Kasumi-1 (cell line): ENCODE data around the gene LRRN2.

Source experiments
- DNase-seq, 2 experiments: peaks; one replicate each; lab custom pipeline; 2025; lab: John Stamatoyannopoulos, UW

The LRRN2 gene

DNA sequence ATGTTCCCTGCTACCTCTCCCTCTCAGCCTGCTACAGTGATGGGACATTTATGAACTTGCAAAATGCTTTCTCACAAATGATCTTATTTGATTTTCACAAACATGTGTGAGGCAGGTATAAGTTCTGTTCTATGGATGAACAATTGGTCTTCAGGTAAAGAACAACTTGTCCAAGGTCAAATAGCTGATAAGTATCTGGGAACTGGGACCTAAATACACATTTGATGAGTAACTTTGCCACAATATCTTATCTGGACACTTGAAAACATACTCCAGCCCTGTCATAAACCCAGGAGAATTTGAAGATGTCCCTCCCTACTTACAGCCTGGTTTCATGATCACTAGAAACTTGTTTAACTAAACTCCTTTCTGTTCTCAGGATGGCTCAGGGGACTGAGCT is 23.0 kb downstream of the LRRN2 start:
- DNase-seq: no peak

- no peak for DNase-seq
Measured at GRCh38 chr1:204660509-204660908, 25.0 kb downstream of the LRRN2 start.

GRCh38 chr1:204659056-204659455 is 26.5 kb downstream of the LRRN2 start:
- DNase-seq: no peak

DNA sequence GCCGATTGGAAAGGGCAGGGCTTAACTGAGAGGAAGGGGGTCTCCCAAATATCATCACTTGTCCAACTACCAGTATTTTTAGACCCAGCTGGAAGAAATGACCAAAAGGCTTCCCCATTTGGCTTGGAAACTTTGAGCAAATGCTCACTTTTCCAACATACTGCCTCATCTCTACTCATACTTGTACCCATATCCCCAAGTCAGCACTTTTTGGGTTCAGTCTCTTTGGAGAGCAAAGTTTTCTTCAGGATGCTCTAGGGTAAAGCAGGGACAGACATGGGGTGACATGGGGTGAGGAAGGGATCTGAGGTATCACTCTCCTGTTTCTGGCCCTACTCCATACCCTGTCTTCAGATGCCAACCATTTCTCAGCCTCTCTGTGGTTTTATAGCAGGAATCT is 27.2 kb downstream of the LRRN2 start:
- no peak for DNase-seq

GRCh38 chr1:204653590-204654340 is 31.8 kb downstream of the LRRN2 start:
- DNase-seq: no peak

DNA sequence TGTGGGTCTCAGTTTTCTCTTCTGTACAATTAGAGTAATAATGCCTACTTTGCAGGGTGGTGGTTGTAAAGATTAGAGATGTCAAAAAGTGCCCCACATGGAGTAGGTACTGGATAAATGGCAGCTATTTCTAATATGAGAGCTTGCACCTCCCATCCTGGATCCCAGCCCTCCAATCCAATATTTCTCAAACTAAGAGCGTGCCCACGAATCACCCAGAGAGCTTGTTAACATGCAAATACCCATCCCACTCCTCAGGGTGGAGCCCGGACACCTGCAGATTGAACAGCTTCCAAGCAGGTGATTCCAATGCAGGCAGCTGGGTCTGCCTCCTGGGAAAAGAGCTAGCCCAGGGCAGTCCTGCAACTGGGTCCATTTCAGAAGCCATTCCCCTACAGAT is 33.0 kb downstream of the LRRN2 start:
- DNase-seq: no peak

- no peak for DNase-seq
Measured at GRCh38 chr1:204651843-204652421, 33.6 kb downstream of the LRRN2 start.

GRCh38 chr1:204650911-204651570 is 34.5 kb downstream of the LRRN2 start:
- no peak for DNase-seq

DNA sequence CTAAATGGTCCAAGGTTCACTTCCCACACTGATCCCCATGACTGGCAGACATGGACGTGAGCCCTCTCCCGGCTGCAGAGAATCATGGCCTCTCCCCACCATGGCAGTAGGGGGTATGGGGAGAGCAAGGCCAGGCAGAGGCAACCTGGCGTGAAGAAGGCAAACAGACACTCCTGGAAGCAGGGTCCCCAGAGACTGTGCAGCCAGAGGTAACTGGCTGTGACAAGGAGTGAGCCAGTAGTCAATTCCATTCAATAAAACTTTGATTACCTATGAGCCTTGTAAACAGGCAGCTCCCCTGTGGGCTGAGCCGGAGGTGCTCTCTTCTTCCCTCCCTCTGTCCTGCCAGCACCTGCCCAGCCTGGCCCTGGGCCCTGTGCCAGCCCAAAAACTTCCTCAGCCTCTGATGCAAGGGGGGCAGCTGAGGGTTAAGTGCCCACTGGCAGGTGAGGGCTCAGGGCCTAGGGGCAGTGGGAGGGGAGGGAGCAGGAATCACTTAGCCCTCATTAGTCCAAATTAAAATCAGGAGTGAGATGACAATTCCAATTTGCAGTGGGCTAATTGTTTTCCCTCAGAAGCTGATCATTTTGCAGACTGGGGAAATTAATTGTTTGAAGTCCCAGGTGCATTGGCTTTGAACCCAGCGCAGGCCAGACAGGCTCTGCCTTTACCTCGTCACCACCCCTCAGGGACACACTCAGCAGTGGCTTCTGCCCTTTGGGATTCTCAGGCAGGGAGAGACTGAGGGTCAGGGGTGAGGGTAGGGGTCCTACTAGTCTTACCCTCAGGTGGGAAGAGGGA is 35.6 kb downstream of the LRRN2 start:
- DNase-seq: no peak

- no peak for DNase-seq
Measured at GRCh38 chr1:204648576-204648975, 37.0 kb downstream of the LRRN2 start.

DNA sequence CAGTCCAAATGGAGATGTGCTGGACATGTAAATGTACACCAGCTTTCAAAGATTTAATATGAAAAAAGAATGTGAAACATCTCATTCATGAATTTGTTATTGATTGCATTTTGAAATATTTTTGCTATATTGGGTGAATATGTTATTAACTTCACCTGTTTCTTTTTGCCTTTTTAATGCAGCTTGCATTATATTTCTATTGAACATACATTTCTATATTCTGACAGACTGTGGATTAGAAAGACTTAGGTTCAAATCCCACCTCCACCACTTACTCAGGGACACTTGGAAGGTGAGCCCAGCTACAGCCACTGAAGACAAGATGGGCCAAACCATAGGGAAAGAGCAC is 37.8 kb downstream of the LRRN2 start:
- DNase-seq: no peak

DNA sequence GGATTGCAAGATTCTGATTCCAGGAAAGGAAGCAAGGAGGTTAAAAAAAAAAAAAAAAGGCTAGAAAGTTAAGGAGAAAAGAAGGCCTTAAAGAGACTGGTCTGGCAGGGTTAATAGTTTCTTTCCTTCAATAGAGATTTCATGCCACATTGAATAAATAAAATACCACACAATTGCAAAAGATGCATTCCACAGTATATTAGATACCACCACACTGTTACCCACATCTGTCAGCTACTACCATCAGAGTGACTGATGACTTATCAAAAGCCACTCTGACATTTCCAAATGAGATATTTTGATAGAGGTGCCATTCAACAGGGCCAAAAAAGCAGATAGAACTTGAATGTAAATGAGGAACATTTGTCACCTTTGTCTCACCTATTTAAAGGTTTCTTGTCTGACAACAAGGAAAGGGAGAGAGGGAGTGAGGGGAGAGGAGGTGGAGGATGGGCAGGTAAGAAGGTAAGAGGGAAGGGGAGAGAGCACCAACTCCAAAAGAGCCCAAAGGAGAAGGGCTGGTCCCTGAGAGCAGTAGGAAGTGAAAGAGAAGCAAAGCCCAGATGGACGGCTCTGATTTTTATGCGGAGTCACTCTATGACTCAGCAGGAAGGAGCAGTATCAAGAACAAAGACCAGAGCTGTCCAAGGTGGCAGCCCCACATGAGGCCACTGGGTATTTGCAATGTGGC is 38.3 kb downstream of the LRRN2 start:
- DNase-seq: peak; percentile 16 to 25

GRCh38 chr1:204645666-204646065 is 39.9 kb downstream of the LRRN2 start:
- no peak for DNase-seq

DNA sequence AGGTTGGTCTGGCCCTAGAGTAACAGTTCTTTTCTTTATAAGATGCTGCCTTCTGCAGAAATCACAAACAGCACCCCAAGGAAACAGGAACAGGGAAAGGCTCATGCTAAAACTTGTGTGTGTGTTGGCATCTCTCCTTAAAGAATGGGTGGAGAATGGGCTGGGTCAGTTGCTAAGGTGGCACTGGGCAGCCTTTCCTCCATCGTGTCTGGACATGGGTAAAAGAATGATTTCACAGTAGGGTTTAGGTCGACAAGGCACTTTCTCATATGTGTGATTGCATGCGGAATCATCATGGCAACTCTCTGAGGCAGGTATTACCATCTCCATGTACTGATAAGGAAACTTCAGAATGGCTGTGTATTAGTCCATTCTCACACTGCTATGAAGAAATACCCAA is 40.3 kb downstream of the LRRN2 start:
- no peak for DNase-seq

DNA sequence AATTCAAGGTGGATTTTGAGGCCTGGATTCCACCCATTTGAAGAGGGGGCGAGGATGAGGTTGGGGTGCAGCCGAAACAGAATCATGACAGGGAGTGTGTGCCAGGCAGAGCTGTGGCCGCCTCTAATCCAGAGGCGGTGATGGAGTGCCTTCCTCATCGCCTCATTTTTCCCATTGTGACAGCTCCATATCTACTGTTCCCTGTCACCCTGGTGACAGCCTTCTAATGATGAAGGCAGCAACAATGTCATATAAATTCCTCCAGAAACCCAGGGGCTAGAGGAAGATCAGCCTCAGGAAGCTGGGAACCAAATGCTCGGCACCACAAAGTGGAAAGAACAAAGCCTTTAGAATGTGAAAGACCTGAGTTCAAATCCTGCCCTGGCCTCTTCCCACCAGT is 42.0 kb downstream of the LRRN2 start:
- DNase-seq: no peak

DNA sequence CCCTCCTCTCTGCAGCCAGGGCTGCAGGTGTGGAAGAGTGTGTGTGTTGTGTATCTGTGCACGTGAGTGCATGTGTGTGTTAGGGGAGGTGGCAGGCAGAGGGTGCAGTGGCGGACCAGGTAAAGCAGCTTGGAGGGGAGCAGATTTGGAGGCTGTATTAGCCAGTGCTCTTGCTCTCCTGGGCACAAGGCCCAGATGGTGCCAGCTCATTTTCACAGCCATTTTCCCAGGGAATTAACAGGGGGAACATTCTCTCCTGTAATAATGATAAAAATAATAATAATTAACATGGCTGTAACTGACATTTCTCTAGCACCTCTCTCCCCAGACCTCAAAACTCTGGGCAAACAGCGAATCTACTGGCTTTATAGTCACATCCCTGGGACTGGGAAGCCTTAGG is 43.6 kb downstream of the LRRN2 start:
- DNase-seq: no peak

DNA sequence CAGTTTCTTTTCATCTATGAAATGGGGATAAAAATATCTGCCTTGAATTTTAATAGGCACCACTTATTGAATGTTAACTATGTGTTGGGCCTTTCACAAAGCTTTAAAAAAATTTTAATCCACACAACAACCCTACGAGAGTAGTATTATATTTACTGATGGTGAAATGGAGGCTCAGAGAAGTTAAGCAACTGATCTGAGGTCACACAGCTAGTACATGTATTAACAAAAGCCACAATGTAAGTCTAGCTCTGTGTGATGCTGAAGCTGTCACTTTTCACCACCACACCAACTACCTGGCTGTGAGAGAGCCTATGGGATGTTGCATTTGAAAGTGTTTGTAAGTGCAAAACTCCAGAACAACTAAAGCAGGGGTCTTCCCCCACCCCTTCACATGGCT is 44.1 kb downstream of the LRRN2 start:
- DNase-seq: no peak

DNA sequence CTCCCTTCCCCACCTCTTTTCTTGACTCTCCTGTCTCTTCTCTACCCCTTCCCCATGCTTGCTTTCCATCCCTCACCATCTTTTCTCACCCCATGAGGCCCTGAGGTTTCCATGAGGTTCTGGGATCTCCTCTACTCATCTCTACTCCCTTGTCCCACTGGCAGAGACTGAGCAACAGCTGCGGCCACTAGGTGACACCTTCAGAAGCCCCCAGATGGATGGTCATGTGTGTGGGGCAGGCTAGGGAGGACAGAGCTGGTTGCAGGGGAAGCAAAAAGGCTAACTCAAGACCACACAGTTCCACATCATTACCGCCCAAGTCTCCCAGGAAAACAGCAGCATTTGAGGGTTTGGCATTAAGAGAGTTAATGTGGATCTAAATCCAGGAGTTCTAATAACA is 45.0 kb downstream of the LRRN2 start:
- DNase-seq: no peak

- DNase-seq: no peak
Measured at GRCh38 chr1:204634260-204634910, 51.2 kb downstream of the LRRN2 start.

DNA sequence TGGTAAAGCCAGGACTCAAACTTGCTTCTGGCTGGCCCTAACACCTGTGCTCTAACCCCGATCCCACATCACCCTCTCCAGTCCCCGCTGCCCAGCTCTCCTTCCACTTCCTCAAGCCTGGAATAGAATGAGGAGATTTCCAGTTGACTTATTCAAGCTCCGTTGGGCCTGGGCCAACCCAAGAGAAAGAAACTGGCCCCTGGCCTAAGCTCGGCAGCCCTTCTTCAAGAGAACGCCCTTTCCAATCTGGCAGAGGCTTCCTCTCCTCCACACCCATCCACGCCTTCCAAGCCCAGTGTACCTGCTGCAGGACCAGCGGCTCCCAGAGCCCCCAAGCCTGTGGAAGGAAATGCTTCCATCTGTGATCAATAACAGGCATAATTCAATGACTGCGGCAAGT is 51.9 kb downstream of the LRRN2 start:
- DNase-seq: no peak

GRCh38 chr1:204630132-204630905 is 55.2 kb downstream of the LRRN2 start:
- no peak for DNase-seq
